ENCODE results near the gene ABHD17B. TPM values are rescaled to one million over a fixed set of nuclear protein-coding genes. Genes with fewer than 3 reads are reported as not detected.

ABHD17B gene
- total RNA-seq, 4 donors from 2014 or later, result 30.0 to 46.2 (median 34.0) TPM

DNA sequence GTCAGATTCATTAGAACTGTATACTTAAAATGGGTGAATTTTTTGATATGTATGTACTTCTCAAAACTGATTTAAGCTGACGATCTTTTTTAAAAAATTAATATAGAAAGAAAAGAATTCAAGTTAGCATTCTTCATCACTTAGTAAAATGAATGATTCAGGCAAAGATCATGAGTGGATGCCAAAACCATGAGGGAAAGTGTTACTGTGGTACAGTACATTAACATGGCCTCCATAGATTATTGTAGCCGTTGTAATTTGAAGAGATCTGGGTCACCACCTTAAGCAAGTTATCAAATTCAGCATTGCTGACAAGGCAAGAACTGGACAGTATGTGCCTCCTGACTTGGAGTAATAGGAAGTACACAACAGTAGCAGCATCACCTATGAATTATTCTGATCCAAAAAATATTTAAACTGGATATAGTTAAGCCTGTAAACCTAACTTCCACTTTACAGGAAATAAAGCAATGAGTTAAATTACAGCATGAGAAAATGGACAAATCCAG is 30.1 kb upstream of the ABHD17B start:
- 92% methylated on average over 2 of the region's 2 CpGs for WGBS, 2 donors
- Histone ChIP-seq H3K9me3 (no peaks in the 10 kb centered on the region), H3K4me3 (replicated peaks in 1 of 3) (no peak overlapping the region), H3K27ac (no peak overlapping the region), H3K36me3 (no peaks in the 10 kb centered on the region), H3K27me3 (no peaks in the 10 kb centered on the region), H3K4me1 (no peaks in the 10 kb centered on the region)
- intact Hi-C loops (cut with DNase I), result no loop called here
- no peak for DNase-seq
- TF ChIP-seq, protein P1, sequence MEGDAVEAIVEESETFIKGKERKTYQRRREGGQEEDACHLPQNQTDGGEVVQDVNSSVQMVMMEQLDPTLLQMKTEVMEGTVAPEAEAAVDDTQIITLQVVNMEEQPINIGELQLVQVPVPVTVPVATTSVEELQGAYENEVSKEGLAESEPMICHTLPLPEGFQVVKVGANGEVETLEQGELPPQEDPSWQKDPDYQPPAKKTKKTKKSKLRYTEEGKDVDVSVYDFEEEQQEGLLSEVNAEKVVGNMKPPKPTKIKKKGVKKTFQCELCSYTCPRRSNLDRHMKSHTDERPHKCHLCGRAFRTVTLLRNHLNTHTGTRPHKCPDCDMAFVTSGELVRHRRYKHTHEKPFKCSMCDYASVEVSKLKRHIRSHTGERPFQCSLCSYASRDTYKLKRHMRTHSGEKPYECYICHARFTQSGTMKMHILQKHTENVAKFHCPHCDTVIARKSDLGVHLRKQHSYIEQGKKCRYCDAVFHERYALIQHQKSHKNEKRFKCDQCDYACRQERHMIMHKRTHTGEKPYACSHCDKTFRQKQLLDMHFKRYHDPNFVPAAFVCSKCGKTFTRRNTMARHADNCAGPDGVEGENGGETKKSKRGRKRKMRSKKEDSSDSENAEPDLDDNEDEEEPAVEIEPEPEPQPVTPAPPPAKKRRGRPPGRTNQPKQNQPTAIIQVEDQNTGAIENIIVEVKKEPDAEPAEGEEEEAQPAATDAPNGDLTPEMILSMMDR (IDR thresholded peaks at IDR 0.05), result no peak
- TF ChIP-seq POLR2A (IDR thresholded peaks at IDR 0.05), result no peak

GRCh38 chr9:71937898-71938297 is 26.9 kb upstream of the ABHD17B start:
- no peaks in the 10 kb centered on the region for H3K36me3 ChIP-seq
- H3K27me3 ChIP-seq, result no peaks in the 10 kb centered on the region
- H3K27ac ChIP-seq, result no peak overlapping the region
- intact Hi-C loops (cut with DNase I), result no loop called here
- no peak for DNase-seq
- H3K4me1 ChIP-seq, result no peaks in the 10 kb centered on the region
- TF ChIP-seq, protein P1 (IDR thresholded peaks at IDR 0.05), result no peak
- TF ChIP-seq POLR2A (IDR thresholded peaks at IDR 0.05), result no peak
- 82 to 88% methylated on average over 1 of the region's 1 CpG for WGBS, 2 donors
- H3K9me3 ChIP-seq, result no peaks in the 10 kb centered on the region
- H3K4me3 ChIP-seq (replicated peaks in 1 of 3), result no peak overlapping the region

GRCh38 chr9:71937070-71937625 is 26.2 kb upstream of the ABHD17B start:
- Histone ChIP-seq H3K9me3 (no peaks in the 10 kb centered on the region), H3K4me1 (no peaks in the 10 kb centered on the region), H3K27ac (no peak overlapping the region), H3K36me3 (no peaks in the 10 kb centered on the region), H3K4me3 (replicated peaks in 1 of 3) (no peak overlapping the region), H3K27me3 (no peaks in the 10 kb centered on the region)
- intact Hi-C loops (cut with DNase I), result no loop called here
- TF ChIP-seq, protein P1 (IDR thresholded peaks at IDR 0.05), result no peak
- TF ChIP-seq POLR2A (IDR thresholded peaks at IDR 0.05), result no peak
- DNase-seq, result no peak
- WGBS, 2 donors, result 84 to 88% methylated on average over 4 of the region's 4 CpGs

GRCh38 chr9:71936066-71936465 is 25.1 kb upstream of the ABHD17B start:
- Histone ChIP-seq H3K9me3 (no peaks in the 10 kb centered on the region), H3K4me1 (no peaks in the 10 kb centered on the region), H3K27me3 (no peaks in the 10 kb centered on the region), H3K4me3 (replicated peaks in 1 of 3) (no peak overlapping the region), H3K27ac (no peak overlapping the region), H3K36me3 (no peaks in the 10 kb centered on the region)
- DNase-seq, result no peak
- TF ChIP-seq POLR2A (IDR thresholded peaks at IDR 0.05), result no peak
- TF ChIP-seq, protein P1 (IDR thresholded peaks at IDR 0.05), result no peak
- intact Hi-C loops (cut with DNase I), result no loop called here
- whole genome bisulfite sequencing, 2 donors, result 56 to 70% methylated on average over 1 of the region's 1 CpG

- intact Hi-C loops (cut with DNase I), result no loop called here
- Histone ChIP-seq H3K4me3 (replicated peaks in 1 of 3) (no peak overlapping the region), H3K9me3 (no peaks in the 10 kb centered on the region), H3K27me3 (no peaks in the 10 kb centered on the region), H3K4me1 (peaks cover 0 to 6% of the 10 kb centered on the region in 2 donors), H3K36me3 (no peaks in the 10 kb centered on the region), H3K27ac (no peak overlapping the region)
- no peak for DNase-seq
- 89 to 95% methylated on average over 2 of the region's 2 CpGs for WGBS, 2 donors
- TF ChIP-seq, protein P1 (IDR thresholded peaks at IDR 0.05), result no peak
- TF ChIP-seq POLR2A (IDR thresholded peaks at IDR 0.05), result no peak
Measured at GRCh38 chr9:71931166-71931565, 20.2 kb upstream of the ABHD17B start.

Data from thyroid gland (tissue), 4 donors.